HG03432 (cell line): ENCODE measurements around the gene ADAMTSL2.

Experiments
- ATAC-seq: cut with Tn5 transposase; IDR thresholded peaks from one replicate; pipeline ENCODE4 v1.9.1; 2021; ENCODE audit warnings: mild to moderate bottlenecking, moderate library complexity; ENCODE audit not compliant: unreplicated experiment

ADAMTSL2 gene

DNA sequence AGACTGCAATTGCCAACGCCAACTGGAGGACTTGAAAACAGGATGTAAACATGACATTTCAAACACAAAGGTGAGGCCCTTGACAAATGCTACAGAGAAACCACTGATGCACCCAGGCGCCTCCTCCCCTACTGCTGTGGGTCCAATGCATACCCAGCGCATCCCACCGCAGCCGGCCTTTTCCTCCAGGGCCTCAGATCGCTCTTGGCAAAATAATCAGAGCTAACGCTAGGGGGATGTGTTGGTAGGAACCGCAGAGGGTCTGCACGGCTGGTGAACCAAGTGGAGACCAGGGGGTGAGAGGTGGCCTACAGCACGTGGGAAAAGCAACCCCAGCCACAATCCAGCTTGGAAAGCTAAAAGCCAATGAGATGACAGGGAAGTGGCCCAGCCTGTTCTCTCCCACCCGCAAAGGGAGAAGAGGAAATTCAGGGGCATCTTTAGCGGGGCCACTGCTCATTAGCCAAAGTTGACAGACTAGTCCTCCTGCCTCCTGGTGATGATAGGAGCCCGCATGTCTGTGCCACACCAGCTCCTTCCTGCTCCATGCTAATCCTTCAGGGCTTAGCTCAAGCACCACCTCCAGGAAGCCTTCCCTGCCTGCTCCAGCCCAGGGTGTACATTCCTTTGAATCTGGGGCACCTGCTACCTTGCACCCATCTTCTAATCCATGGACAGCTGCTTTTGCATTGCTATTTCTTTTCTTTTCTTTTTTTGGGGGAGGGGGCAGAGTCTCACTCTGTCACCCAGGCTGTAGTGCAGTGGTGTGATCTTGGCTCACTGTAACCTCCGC is 68.8 kb downstream of the ADAMTSL2 start:
- no peak for ATAC-seq

DNA sequence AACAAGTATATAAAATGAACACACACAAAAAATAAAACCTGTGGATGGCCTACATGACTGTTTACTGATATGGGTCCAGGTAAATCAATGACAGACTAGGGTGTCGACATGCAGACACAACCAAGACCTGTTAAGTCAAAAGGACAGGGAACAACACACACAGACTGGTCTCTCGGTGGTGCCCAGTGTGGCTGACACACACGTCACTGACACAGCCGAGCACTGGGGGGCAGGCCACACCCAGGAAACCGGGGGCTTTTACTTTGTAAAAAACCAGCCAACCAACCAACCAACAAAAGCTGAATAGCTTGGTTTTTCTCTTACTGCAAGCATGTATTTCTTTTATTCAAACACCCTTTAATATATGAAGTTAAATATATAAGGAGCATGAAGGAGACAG is 69.7 kb downstream of the ADAMTSL2 start:
- no peak for ATAC-seq

DNA sequence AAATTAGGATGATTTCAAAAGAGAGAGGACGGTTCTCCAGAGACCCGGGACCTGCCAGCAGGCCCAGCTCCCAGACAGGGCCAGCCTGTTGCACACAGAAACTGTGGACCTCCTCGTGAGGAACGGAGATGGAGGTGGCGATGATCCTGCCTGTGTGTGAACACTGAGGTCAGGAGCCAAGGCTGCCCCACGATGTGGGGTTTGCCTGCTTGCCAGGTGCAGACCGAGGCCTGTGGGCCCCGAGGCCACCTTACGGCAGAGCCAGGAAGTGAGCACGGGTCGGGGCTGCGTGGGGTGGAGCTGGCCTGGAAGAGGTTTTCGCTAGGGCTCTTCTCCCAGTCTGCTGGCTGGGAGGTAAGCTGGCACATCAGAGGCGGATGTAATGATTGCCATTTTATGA is 70.4 kb downstream of the ADAMTSL2 start:
- ATAC-seq = no peak

DNA sequence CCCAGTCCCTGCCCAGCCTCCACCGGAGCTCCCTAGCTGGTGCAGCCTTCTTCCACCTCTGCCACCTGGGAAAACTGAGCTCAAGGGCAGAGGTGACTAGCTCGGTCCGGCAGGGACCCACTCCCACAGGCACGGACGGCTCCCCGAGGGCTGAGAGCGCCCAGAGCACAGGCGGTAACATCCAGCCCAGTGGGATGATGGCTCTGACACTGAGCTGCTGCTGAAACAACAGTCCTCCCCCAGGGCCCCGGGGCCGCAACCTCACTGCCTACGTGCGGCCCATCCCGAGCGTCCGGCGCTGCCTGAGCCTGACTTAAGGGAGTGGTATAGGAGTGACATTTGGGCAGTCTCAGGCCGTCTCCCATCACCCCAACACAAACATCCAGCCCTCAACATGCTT is 70.9 kb downstream of the ADAMTSL2 start:
- no peak for ATAC-seq

DNA sequence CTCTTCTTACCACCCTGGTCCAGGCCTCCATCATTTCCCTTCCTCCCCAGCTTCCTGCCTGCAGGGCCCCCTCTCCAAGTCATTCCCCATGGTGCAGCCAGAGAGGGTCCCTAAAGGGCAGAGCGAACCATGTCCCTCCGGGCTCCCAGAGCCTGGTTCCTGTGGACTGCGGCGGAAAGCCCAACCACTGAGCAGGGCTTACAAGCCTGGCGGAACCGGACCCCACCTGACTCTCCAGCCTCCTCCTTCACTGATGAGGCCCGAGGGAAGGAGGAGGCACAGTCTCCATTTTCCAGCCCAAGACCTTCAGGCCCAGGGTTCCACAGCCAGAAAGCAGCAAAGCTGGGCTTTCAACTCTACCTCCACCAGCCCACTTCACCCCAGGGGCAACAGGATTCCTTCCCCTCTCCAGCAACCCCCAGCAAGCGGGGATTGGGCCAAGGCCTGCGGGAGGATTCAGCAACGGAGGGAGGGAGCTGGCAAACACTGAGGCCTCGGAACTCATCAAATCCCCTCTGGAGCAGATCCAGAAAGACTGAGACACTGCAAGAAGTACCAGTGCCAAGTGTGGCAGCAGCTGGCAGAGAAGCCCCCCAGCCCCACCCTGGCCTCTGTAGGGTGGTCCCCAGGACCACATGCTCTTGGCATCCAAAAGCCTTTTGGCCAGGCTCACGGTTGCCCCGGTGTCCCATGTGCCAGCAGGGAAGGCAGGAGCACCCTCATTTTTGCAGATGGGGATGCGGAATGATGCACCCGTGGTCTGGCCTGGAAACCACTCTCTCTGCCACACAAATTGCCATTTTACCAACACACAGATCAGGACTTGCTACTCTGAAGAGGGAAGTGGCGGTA is 71.6 kb downstream of the ADAMTSL2 start:
- no peak for ATAC-seq

DNA sequence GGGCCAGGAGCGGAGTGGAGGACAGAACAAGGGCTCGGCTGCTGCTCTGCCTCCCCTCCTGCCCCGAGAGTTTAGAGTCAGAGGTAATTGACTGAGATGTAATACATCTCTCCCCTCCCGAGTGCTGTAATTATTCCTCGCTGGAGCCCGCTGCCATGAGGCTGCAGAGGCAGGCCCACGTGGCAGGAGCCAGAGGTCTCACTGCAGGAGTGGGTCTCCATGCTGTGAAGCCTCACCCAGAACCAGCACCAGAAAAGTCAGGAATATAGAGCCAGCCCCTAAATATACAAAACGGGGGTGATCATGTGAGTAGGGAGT is 72.2 kb downstream of the ADAMTSL2 start:
- no peak for ATAC-seq

DNA sequence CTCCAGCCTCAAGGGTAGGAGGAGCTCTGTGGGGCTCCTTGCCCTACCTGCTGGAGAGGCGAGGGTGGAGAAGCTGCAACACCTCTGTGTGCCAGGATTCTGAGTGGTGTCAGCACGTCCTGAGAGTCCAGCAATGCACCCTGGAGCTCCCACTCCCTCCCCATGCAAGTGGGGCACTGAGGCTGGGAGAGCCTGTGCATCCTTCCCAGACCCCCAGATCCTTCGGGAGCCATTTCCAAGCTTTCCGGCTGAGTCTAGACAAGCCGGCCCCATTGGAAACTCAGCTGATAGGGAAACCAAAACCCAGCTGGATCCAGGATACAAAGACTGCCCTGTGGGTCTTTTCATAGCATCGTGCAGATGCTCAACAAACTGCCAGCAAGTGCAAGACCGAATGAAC is 72.9 kb downstream of the ADAMTSL2 start:
- ATAC-seq = no peak

DNA sequence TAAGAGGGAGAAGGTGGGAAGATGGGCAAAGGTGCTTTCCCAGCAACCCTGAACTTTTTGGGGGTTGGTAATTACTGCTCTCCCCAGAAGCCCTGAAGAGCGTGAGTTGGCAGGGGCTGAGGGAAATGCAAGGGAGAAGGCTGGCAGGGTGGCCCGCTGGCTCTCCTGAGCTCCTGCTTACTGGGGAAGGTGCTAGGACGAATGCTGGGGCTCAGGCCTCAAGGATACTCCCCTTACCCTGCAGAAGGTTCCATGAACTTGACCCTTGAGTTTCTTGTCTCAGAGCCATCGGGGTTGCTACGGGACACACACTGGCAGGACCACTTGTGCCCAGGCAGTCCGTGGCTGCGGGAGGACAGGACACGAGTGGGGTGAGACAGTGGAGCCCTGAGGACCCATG is 73.5 kb downstream of the ADAMTSL2 start:
- no peak for ATAC-seq

DNA sequence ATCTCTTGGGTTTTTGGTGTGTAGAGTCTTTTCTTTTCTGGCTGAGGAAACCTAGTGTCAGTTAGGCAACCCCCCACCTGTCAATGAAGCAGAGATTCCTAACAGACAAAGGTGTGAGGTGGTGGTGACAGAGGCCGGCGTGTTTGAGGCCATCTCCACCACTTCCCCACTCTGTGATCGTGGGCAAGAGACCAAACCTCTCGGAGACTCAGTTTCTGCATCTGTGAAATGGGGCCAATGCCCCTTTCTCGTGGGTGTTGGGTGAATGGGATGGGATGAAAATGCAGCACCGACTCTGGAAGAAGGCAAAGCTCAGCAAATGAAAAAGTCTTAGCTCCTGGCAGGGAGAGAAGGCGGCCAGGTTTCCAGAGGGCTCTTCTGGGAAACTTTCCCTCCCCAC is 73.9 kb downstream of the ADAMTSL2 start:
- ATAC-seq = no peak

DNA sequence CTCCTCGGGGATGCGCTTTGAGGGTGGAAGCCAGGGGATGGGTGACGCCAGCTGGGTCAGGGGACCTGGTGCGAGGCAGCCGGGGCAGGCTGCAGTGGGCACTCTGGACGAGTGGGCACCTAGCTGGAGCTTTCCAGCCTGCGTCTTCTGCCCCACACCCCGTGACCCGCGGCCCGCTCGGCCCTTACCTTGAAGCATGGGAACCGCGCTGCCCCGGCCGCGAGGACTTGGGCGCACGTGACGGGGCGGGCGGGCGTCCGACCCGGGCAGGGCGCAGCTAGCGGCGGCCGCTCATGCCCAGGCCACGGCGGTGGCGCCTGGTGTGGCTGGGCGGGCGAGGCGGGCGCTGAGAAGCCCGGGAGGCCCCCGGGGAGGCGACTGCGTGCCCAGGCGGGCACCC is 74.4 kb downstream of the ADAMTSL2 start:
- ATAC-seq = no peak

DNA sequence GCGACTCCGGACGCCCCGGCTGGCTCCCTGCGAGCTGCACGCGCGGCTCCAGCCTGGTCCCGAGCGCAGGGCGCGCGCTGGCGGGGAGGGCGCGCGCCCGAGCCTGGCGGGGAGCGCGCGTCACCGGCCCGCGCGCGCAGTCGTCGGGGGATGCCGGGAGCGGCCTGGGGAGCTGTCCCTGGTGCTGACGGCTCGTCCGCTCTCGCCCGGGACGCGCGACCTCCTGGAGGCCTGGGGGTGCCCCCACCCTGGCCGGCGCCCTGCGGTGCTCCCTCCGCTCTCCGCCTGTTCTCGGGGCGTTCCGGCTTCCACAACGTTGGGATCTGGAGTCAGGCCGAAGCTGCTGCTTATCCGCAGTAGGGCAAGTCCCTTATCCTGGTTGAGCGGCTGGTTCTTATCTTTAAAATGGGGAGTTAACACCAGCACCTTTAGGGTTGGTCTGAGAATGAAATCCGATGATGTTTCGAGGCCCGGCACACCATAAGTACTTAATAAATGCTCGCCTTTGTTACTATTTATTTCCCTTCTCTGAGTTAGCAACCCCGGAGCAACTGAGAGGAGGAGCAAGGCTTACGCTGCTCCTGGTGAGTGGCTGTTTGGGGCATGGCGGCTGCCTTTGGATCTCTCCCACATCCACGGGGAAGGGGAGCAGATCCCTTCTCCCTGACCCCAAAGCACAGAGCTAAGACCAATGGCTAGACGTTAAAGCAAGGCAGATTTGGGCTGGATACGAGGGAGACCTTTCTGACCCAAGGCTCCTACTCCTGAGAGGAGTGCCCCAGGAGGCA is 75.0 kb downstream of the ADAMTSL2 start, which contains the start of gene FAM163B:
Gene FAM163B, minus strand, starts transcription at position 79 of the 788 bp plus-strand sequence. CDS start 29,166 bp downstream, outside the sequence.
- no peak for ATAC-seq

DNA sequence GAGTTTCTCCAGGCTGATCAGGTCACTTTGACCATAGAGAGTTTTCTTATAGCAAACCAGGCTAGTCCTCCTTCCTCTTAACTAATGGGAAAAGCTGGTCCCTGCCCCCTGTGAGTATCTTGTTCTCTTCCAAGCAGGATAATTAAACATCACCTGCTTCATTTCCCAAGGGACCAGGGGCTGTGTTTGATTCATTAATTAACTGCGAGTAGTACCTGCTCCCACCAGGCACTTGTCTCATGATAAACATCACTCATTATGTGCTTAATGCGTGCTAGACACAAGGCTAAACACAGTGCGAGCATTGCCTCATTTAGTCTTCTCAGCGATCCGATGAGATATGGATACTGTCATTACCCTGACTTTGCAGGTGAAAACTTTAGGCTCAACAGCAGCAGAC is 76.3 kb downstream of the ADAMTSL2 start:
- ATAC-seq = no peak

DNA sequence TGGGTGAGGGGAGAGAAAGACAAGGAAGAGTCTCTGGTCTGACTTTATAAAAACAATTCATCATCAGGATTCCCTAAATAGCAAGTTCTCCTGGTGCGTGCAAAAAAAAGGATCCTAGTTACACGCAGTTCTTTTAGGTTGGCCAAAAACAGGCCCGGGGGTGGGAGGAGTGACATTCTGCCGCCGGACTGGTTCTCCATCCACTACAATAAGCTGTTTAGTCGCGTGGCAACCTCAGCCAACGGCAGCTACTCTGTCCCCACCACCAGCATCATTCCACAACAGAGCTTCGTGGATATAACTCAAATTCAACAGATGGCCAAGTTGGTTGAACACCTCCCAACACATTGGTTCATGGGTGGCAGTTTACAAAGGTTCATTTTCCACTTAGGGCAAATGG is 77.5 kb downstream of the ADAMTSL2 start:
- no peak for ATAC-seq

DNA sequence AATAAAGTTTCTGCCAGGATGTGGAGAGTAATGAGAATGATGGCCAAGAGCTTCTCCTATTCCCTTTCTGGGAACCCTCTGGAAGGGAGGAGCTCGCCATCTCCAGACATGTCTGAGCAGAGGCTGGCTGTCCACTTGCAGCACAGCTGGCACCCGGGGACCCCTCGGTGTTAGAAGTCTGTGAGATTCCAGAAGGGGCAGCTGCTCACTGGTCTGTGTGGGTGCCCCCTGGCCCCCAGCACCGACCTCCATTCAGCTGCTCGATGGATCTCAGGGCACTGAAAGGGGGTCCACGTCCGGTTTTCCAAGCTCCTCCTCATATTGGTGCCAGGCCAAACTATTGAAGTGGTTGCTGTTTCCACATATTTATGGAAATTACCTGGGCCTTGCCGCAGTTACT is 78.3 kb downstream of the ADAMTSL2 start:
- no peak for ATAC-seq

DNA sequence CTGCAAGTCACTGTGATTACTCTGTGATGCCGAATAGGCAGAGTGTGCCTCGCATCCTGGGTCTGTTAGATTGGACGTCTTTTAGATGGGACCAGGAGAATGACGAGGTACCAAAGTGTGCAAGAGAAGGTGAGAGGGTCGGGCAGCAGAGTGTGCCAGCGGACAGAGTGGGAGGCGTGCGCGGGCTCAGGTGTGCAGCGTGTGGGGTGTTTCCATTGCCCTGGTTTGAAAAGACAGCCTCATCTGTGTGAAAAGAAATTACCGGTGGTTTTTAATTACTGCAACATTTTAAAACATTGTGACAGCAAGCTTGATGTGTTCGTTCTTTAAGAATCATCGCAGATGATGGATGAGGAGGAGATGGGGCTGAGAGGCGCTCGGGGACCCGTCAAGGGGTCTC is 78.9 kb downstream of the ADAMTSL2 start:
- no peak for ATAC-seq

DNA sequence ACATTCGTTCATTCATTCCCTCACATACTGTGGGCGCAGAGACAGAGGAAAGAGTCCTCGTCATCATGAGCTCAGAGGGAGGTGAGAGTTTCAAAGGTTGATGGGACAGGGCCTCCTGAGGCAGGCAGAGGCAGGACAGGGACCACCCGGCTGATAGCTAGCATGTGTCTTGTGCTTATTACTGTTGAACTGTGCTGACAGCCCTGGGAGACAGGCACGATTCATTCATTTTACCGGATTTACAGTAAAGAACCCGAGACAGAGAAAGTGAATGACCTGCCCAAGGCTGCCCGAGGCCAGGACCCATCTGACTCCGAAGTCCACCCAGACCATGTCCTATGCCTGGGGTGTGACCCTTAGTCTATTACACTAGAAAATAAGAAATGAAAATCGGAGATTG is 79.6 kb downstream of the ADAMTSL2 start:
- ATAC-seq = no peak

DNA sequence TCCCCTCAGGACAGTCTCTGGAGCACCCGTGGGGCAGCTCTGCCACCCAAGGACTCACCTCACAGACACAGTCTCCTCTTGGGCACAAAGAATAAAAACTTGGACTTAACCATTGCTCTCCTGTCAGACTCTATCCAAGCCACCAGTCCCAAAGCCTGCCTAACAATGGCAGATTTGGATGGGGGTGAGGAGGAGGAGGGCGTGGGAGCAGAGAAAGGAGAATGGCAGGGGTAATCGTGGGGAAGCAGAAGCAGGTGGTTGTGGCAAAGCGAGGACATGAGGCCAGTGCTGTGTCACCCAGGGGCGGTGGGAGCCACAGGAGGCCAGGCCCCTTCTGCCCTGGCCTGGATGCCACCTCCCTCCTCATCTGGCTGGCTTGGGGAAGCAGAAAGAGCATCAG is 80.2 kb downstream of the ADAMTSL2 start:
- ATAC-seq = no peak

DNA sequence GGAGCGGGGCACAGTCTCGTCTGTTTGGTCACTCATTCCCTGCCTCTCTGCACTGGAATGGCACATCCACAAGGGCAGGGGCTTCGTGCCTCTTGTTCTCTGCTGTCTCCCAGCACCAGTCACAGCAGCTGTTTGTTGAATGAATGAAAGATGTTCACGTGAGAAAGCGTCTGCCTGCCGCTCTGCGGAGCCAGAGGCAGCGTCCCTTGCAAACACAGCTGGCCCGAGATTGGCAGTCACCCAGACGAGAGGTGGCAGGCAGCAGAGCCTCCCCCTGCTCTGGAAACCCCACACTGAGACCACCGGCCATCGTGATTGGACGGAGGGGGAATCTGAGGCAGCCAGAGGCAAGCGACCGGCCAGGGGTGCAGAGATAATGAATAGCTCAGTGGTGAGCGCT is 80.7 kb downstream of the ADAMTSL2 start:
- no peak for ATAC-seq

DNA sequence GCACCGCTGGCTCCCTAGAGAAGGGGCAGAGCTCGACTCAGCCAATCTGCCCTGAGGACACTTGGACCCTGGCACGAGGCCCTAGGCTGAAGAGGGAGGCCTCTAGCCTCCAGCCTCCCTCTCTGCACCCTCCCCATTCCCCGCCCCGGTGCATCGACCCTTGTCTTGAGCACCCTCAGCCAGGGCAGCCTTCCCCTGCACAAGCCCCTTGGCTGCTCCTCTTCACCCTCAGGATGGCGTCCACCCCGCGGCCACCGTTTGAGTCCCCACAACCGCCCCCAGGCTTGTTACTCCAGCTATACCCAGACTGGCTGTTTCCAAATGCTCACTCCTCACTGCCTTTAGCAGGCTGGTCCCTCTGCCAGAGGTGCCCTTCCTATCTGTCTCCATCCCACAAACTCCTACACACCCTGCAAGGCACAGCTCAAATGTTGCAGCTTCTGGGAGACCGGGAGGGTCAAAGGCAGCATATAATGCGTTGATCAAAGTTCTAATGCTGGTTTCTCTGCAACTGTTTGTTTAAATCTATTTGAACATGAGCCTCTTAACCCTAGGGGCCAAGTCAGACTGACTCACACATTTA is 81.2 kb downstream of the ADAMTSL2 start:
- ATAC-seq = no peak

DNA sequence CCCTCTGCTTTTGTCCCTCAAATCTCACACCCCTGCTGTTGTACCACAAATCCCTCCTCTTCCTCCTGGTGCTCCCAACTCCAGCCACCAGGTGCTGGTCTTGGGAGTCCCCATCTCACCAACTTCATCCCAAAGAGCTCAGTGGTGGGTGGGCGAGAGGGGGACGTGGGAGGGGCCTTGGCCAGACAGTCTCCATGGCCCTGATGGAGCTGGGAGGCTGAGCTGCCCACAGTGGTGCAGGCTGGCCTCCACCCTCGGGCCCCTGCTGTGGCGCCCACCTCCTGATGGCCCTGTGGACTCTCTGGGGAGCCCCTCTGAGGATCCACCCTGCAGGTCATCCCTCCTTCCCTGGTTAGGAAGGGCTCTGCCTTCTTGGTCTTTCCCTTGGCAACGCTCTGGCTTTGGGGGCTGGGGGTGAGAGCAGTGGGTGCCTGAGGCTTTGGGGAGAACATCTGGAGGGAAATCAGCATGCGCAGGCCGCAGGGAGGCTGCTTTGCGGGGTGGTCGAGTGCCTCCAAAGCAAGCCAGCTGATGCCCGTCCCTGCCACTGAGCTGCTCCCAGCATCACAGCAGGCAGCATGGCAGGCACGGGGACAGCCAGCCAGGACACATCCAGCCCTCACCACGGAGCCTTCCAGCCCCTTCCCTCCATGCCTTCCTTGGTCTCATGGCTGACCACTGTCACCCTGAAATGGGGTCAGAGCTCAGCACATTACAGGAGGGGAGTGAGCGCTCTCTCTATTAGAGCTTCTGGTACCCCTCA is 82.3 kb downstream of the ADAMTSL2 start:
- ATAC-seq = no peak
